LNCaP clone FGC (cell line): ENCODE results near the gene PRKCE.

ENCODE experiments used
- DNase-seq: peaks from one replicate; pipeline ENCODE4 v3.0.0-alpha.2; 2011; ENCODE audit warnings: low read depth
- H3K4me3 ChIP-seq: 2 replicates; pipeline ENCODE4 v1.5.1; 2011; ENCODE audit warnings: mild to moderate bottlenecking, low read depth, low read length, control low read depth
- CTCF ChIP-seq: IDR thresholded peaks from 2 replicates; pipeline ENCODE4 v1.5.1; 2012; ENCODE audit warnings: mild to moderate bottlenecking; ENCODE audit not compliant: control insufficient read depth, insufficient read depth; ENCODE audit errors: extremely low read depth

The PRKCE gene

GRCh38 chr2:45919711-45920111 lies 268.2 kb downstream of the PRKCE start:
- H3K4me3 ChIP-seq: no peak overlapping the region
- no peak for TF ChIP-seq CTCF
- DNase-seq: no peak

DNA sequence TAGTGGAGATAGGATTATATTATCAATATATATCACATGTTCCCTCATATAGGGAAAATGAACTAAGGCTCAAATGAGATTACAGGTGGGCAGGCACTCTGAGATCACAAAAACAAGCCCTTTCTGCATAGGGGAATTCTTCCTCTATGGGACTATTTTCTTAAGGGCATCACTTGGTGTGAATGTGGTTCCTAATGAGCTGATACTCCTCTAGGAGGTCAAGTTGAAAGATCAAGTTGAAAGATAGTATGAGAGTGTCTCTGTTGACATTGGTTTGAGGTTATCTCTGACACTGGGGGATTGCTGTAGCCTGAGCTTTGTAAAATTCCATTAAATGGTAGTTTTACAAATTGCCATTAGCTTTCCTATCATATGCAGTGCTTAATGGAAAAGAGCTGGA lies 270.4 kb downstream of the PRKCE start:
- no peak for TF ChIP-seq CTCF

GRCh38 chr2:45922577-45922988 lies 271.1 kb downstream of the PRKCE start:
- no peak for TF ChIP-seq CTCF
- no peak overlapping the region for H3K4me3 ChIP-seq
- DNase-seq: no peak

More for the DNA sequence above, 270.4 kb downstream of the PRKCE start:
- DNase-seq: no peak
- no peak overlapping the region for H3K4me3 ChIP-seq

DNA sequence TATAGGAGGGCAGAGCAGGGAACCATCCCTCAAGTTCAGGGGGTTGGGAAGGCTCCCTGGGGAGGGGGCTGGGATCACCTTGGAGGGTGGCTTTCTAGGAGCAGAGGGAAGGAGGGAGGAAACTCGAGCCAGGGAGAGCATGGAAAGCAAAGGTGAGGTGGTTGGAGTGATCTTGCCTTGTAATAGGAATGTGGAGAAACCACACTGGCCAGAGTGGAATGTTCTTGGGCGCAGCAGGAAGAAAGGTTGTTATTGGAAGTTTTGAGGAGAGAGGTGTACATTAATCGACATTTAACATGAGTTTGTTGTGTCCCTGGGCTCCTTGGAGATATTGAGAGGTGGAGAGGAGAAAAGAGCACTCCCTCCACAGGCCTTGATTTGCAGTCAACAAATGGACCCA lies 272.2 kb downstream of the PRKCE start:
- TF ChIP-seq CTCF: no peak
- no peak overlapping the region for H3K4me3 ChIP-seq
- no peak for DNase-seq

GRCh38 chr2:45925026-45925425 lies 273.6 kb downstream of the PRKCE start:
- DNase-seq: no peak
- TF ChIP-seq CTCF: no peak
- H3K4me3 ChIP-seq: no peak overlapping the region

- TF ChIP-seq CTCF: no peak
- no peak overlapping the region for H3K4me3 ChIP-seq
- DNase-seq: no peak
Measured at GRCh38 chr2:45925636-45926366, 274.3 kb downstream of the PRKCE start.

- H3K4me3 ChIP-seq: no peak overlapping the region
- no peak for DNase-seq
- no peak for TF ChIP-seq CTCF
Measured at GRCh38 chr2:45928946-45929345, 277.5 kb downstream of the PRKCE start.
